Mammary epithelial cell (primary cell): Measurements from ENCODE around the gene TMSB4X.

Source experiments
- CTCF ChIP-seq, 2 donors: IDR thresholded peaks in 1 of 2; conservative IDR thresholded peaks in 1 of 2; 2 replicates each; pipeline ENCODE4 v1.5.1; 2011 to 2012; ENCODE audit warnings: inconsistent platforms in 2 of 2, low read length in 2 of 2, mild to moderate bottlenecking in 2 of 2, control low read depth in 1 of 2, low read depth in 1 of 2; ENCODE audit not compliant: insufficient read depth in 1 of 2; ENCODE audit errors: extremely low read depth in 1 of 2
- EZH2 ChIP-seq: IDR thresholded peaks from 2 replicates; pipeline ENCODE4 v1.6.1; 2012; ENCODE audit warnings: low read length, inconsistent platforms, borderline replicate concordance

- TF ChIP-seq EZH2: no peak
- TF ChIP-seq CTCF (conservative IDR thresholded peaks at IDR 0.05 in 1 of 2, IDR thresholded peaks at IDR 0.05 in 1 of 2; ENCODE audit: extremely low read depth in 1 of 2, insufficient read depth in 1 of 2, low read depth in 1 of 2, low read length in 2 of 2): no peak
These were observed 23.2 kb downstream of the TMSB4X start for GRCh38 chrX:12997906-12998687.
